HUES48 (cell line): Measurements from ENCODE around the gene TARS3.

ENCODE experiments used
- H3K27ac ChIP-seq: one replicate; pipeline ENCODE4 v1.7.0; 2013; ENCODE audit warnings: low read depth, low read length, inconsistent platforms
- H3K27me3 ChIP-seq: 2 replicates; pipeline ENCODE4 v1.6.1; 2013; ENCODE audit warnings: mild to moderate bottlenecking, low read length; ENCODE audit not compliant: control insufficient read depth, insufficient read depth
- H3K36me3 ChIP-seq: 2 replicates; pipeline ENCODE4 v1.6.1; 2013; ENCODE audit warnings: low read length; ENCODE audit not compliant: control insufficient read depth, insufficient read depth
- H3K4me1 ChIP-seq: 2 replicates; pipeline ENCODE4 v1.6.1; 2013; ENCODE audit warnings: mild to moderate bottlenecking, low read length; ENCODE audit not compliant: control insufficient read depth, insufficient read depth
- H3K4me3 ChIP-seq: 2 replicates; pipeline ENCODE4 v1.5.1; 2013; ENCODE audit warnings: mild to moderate bottlenecking, low read depth, low read length
- H3K9ac ChIP-seq: 2 replicates; pipeline ENCODE4 v1.6.1; 2013; ENCODE audit warnings: mild to moderate bottlenecking, low read depth, low read length, moderate library complexity
- H3K9me3 ChIP-seq: 2 replicates; pipeline ENCODE4 v1.6.1; 2013; ENCODE audit warnings: low read length; ENCODE audit not compliant: control insufficient read depth, insufficient read depth

The TARS3 gene

DNA sequence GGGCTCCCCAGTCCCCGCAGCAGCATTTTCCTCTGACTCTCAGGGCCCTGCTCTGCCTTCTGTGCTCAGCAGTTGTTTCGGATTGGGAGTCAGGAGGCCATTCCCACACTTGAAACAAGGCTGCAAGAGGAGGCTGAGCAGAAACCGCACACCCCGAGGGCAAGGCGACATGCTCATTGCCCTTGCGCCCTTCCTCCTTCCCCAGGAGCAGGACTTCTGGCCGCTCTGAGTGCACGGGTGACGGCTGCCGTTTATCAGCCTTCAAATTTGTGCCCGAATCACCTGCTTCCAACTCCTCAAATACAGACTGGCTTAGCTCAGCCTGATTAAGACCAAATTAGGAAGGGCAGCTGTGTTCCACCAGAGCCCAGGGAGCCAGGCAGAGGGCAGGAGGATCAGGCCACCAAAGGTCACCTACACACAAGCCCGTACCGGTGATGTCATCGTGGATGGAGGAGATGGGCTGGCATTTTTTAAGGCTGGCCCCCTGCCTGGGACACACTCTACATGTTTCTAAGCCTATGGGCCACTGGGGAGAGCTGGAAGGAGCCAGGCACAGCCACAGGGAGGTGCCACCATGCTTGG is 110.2 kb downstream of the TARS3 start:
- Histone ChIP-seq H3K4me3 (no peak overlapping the region), H3K36me3 (no peaks in the 10 kb centered on the region), H3K9ac (no peak overlapping the region), H3K4me1 (peaks cover 12% of the 10 kb centered on the region), H3K9me3 (no peaks in the 10 kb centered on the region), H3K27me3 (peaks cover 7% of the 10 kb centered on the region), H3K27ac (no peak overlapping the region)

DNA sequence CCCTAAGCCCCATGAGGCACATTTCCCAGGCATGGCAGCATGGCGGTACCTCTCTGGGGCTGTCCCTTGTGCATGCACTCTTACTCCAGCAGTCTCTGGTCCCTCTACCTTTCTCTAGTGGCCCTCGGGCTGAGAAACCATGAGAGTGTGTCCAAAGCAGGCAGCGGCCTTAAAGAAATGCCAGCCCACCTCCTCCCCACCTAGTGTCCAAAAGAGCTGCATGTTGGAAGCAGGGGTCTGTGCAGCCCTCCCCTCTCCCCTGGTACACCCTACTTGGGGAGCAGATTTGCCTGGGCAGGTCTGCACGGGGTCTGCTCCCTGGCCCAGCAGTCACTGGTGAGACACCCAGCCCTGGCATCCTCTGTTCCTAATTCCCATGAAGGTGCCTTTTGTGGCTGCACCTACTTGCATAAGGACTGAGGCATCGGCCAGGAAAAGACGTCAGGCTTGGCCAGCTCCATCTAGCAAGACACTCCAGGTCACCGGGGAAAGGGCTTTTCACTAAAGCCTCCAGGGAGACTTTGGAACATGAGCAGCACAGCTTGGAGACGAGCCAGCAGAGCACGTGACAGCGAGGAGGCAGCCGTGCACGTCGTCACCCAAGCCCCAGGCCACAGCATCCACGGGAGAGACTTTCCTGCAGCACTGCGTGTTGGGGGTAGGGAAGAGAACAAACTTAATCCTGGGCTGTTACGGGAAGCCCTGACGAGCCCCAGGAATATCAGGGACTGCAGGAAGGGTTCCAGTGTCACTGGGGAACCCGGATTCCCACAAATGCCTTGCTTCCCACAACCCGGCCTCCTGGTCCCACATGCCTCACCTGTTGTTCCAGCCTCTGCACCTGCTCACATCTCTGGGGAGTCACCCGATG is 110.9 kb downstream of the TARS3 start:
- Histone ChIP-seq H3K36me3 (no peaks in the 10 kb centered on the region), H3K4me3 (no peak overlapping the region), H3K9ac (no peak overlapping the region), H3K9me3 (no peaks in the 10 kb centered on the region), H3K27ac (no peak overlapping the region), H3K4me1 (peaks cover 12% of the 10 kb centered on the region), H3K27me3 (peaks cover 7% of the 10 kb centered on the region)

DNA sequence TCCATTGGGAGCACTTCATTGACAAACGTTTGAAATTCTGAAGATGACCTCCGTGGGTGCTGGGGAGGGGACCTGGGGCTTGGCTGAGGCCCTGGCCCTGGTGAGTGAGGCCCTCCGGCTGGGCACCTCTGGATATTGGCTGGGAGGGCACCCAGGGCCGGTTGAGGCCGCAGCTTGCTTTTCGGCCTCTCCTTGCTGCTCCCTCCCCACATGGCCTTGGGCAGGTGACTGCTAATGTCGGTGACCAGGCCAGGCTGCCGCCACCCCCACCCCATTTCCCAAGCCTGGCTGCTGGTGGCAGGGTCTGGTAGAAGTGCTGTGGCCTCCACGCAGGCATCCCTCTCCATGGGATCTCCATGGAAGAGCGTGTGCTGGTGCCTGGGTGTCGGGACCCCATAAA is 111.6 kb downstream of the TARS3 start:
- Histone ChIP-seq H3K4me3 (no peak overlapping the region), H3K36me3 (no peaks in the 10 kb centered on the region), H3K9me3 (no peaks in the 10 kb centered on the region), H3K9ac (no peak overlapping the region), H3K27ac (no peak overlapping the region), H3K27me3 (peaks cover 7% of the 10 kb centered on the region), H3K4me1 (peaks cover 12% of the 10 kb centered on the region)

DNA sequence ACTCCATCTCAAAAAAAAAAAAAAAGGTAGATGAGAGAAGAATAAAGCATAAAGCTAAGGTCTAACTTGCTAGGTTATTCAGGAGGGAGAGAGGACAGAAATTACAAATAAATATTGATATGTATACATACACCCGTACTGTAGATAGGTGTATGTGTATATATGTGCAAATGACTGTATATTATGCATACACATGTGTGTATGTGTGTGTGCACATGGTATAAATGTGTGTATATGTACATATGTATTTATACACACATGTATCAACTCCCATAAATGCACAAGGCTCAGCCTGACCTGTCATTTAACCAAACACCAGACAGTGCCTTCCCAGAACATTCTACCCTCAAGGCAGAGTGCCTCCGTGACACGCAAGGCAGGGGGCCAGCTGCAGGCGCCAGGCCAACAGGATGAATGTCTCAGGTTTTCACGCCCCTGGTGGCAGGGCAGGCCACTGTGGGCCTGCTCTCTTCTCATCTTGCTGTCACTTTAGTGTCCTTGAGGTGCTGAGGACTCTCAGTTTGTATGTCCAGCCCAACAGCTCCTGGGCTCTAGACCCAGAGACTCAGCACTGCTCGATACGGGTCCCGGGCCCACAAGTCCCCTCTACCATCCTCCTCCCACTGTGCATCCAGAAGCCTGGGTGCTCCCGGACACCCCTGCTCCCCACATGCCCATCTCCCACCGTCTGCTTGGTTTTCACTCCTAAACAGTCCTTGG is 112.5 kb downstream of the TARS3 start:
- Histone ChIP-seq H3K4me1 (peaks cover 10% of the 10 kb centered on the region), H3K36me3 (no peaks in the 10 kb centered on the region)

DNA sequence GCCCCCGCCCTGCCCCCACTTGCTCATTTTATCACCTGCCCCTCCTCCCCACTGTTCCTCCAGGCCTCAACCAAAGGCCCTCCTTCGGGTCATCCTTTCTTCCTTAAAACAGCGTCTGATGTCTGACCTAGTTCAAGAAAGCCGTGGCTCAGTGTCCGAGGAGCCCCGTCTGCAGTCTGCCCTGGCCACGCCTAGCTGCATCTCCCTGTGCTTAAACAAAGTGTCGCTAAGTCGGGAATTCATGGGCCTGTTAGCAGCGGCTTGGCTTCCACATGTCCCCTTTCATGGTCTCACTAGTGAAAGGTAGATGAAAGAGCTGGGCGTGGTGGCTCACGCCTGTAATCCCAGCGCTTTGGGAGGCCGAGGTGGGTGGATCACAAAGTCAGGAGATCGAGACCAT is 113.3 kb downstream of the TARS3 start:
- no peak overlapping the region for H3K4me3 ChIP-seq
- no peaks in the 10 kb centered on the region for H3K9me3 ChIP-seq
- no peaks in the 10 kb centered on the region for H3K36me3 ChIP-seq
- no peak overlapping the region for H3K9ac ChIP-seq
- no peak overlapping the region for H3K27ac ChIP-seq
- peaks cover 3% of the 10 kb centered on the region; the same call in 1 of the 2 replicates for H3K4me1 ChIP-seq
- no peaks in the 10 kb centered on the region for H3K27me3 ChIP-seq

More for the DNA sequence above, 112.5 kb downstream of the TARS3 start:
- Histone ChIP-seq H3K9me3 (no peaks in the 10 kb centered on the region), H3K27ac (no peak overlapping the region), H3K27me3 (peaks cover 6% of the 10 kb centered on the region), H3K9ac (no peak overlapping the region), H3K4me3 (no peak overlapping the region)

DNA sequence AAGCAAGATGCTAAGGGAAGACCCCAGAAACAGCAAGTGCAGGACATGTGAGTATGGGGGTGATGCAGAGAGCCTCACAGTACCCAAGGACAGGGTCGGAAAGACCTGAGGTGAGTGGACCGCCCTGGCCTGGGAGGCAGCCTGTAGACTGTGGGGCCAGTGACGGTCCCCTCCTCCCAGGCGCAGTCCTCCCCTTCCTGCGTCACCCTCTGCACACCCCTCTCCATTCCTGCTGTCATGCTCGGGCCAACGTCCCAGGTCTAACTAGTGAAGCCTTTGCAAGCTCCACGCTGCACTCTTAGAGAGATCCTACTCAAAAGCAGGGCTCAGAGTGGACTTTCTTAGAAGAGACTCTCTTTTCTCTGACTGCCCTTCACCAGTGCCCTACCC is 113.7 kb downstream of the TARS3 start:
- H3K9ac ChIP-seq = no peak overlapping the region
- H3K27me3 ChIP-seq = no peaks in the 10 kb centered on the region
- no peaks in the 10 kb centered on the region for H3K9me3 ChIP-seq
- H3K4me1 ChIP-seq = no peaks in the 10 kb centered on the region; the same call in 1 of the 2 replicates
- H3K36me3 ChIP-seq = no peaks in the 10 kb centered on the region
- no peak overlapping the region for H3K4me3 ChIP-seq
- H3K27ac ChIP-seq = no peak overlapping the region

DNA sequence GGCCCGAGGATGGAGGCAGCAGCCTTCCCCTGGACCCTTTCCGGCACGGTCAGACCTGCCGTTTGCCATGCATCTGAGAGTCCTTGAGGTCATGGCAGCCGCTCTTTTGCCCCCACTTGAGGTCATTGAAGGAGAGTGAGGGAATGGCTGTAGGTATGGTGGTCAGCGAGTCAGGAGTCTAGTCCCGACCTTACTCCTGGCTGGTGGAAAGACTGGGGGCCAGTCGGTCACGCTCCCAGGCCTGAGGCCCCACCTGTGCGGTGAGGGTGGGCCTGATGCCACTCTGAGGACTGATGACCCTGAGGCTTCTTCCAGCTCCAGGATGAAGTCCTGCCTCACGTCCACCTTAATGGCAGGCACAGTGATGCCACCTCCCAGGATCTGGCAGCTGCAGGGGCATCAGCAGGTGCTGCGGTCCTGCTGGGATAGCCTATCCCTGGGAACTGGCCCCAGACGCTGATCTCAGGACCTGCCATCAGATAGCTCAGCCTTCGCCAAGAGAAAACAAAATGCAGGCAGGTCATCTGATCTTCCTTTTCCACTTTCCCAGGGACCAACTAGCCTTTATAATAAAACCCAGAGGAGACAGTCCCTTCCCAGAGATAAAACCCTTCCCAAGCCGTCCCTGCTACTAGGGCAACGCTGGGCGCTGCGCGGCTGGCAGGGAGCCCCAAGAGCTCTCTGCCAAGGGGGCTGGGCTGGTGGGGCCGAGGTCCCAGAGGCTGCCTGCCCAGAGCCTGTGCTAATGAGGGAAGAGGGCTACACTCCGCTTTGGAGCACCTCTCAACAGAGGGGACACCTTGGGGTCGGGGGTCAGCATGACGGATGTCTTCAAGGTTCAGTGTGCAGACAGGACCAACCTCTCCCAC is 114.3 kb downstream of the TARS3 start:
- Histone ChIP-seq H3K9ac (no peak overlapping the region), H3K4me3 (no peak overlapping the region), H3K4me1 (no peaks in the 10 kb centered on the region), H3K27ac (no peak overlapping the region), H3K9me3 (no peaks in the 10 kb centered on the region), H3K27me3 (no peaks in the 10 kb centered on the region), H3K36me3 (no peaks in the 10 kb centered on the region)

DNA sequence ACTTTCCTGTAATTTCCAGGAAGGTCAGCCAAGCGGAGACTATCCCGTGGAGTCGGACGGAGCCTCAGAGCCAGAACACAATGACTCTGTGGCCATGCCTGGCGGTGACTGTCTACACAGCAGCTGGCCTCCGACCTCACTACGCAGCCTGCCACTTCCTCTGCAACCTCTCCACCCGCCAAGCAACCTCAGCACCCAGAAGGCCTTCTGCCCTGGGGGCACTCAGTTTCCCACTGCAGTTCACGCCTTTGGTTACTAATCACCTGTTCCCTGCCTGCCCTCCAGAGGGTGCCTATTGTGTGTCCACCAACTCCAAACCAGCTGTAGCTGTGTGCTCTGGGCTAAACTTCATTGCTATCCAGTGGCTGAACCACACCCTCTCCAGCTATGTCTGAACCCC is 116.1 kb downstream of the TARS3 start:
- H3K9me3 ChIP-seq = no peaks in the 10 kb centered on the region
- no peak overlapping the region for H3K4me3 ChIP-seq
- H3K36me3 ChIP-seq = no peaks in the 10 kb centered on the region

DNA sequence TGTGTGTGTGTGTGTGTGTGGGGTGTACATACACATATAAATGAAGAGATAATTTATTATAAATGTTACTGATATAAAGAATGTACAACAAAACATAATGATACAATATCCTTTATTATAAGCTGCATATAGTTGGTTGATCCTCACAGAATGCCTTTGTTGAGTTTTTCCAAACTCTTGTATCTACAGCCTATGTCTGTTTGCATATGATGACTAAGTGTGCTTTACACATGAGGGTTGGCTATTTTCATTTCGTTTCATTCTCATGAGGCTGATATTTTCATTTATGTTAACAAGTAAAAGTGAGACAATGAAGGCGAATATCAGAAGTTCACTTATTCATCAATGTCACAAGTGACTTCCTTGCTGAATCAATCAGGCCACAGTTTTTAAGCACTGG is 117.2 kb downstream of the TARS3 start:
- Histone ChIP-seq H3K4me1 (no peaks in the 10 kb centered on the region), H3K27ac (no peak overlapping the region), H3K9me3 (no peaks in the 10 kb centered on the region)

More for the DNA sequence above, 116.1 kb downstream of the TARS3 start:
- H3K27me3 ChIP-seq = no peaks in the 10 kb centered on the region
- no peak overlapping the region for H3K27ac ChIP-seq
- no peaks in the 10 kb centered on the region for H3K4me1 ChIP-seq
- no peak overlapping the region for H3K9ac ChIP-seq

DNA sequence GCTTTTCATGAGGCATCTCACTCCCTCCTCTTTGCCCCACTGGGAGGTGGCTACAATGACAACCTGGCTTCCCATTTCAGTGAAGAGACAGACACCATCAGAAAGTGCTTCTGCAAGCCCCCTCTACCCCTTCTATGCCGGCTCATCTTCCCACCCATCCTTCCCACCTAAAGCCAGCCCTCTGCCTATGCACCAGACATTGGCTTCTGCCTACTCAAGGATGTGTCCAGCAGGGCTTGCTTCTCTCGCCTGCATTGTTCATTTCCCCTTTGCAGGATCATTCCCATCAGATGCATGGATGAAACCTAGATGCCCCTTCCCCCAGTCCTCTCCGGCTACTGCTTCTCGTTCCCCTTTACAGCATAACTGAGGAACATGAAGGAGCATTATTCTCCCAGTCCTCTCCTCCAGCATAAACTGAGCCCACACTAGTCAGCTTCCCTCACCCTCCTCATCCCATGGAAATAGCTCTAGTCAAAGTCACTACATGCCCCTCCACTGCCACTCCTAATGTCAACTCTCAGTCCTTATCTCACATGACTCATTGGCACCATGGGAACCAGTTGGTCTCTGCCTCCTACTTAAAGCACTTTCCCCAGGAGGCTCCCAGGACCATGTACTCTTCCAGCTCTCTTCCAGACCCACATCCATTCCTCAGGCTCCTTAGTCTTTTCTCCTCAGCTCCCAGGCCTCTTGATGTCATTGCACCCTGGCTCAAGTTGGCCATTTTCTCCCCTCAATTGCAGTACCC is 120.0 kb downstream of the TARS3 start:
- no peak overlapping the region for H3K27ac ChIP-seq
- no peaks in the 10 kb centered on the region for H3K4me1 ChIP-seq
- H3K27me3 ChIP-seq = no peaks in the 10 kb centered on the region
- H3K9me3 ChIP-seq = no peaks in the 10 kb centered on the region
- no peaks in the 10 kb centered on the region for H3K36me3 ChIP-seq
- no peak overlapping the region for H3K9ac ChIP-seq
- H3K4me3 ChIP-seq = no peak overlapping the region

More for the DNA sequence above, 117.2 kb downstream of the TARS3 start:
- H3K4me3 ChIP-seq = no peak overlapping the region
- H3K36me3 ChIP-seq = no peaks in the 10 kb centered on the region
- no peak overlapping the region for H3K9ac ChIP-seq
- H3K27me3 ChIP-seq = no peaks in the 10 kb centered on the region
